Mesenchymal stem cell (in vitro differentiated cells and primary cell): ENCODE measurements around the gene PPFIA4.
"Not testable (repeated sequence)": the region's sequence is repeated elsewhere in the genome, so short reads cannot be mapped to it uniquely, and the experiment has no call there.

Experiments used
- DNase-seq: peaks from one replicate; pipeline ENCODE4 v3.0.0-alpha.2; 2013
- H2AFZ ChIP-seq: one replicate; pipeline ENCODE4 v1.6.1; 2013; ENCODE audit warnings: low read depth, mild to moderate bottlenecking, control low read depth, inconsistent platforms, low read length, moderate library complexity
- H2AK5ac ChIP-seq: 2 replicates; pipeline ENCODE4 v1.6.1; 2013; ENCODE audit warnings: low read length, moderate library complexity, mild to moderate bottlenecking, inconsistent platforms; ENCODE audit not compliant: severe bottlenecking
- H2BK120ac ChIP-seq: one replicate; pipeline ENCODE4 v1.6.1; 2013; ENCODE audit warnings: low read depth, mild to moderate bottlenecking, inconsistent platforms, low read length, moderate library complexity
- H2BK12ac ChIP-seq, 2 experiments: one replicate each; pipeline ENCODE4 v1.6.1; 2013; ENCODE audit warnings: inconsistent platforms in 2 of 2, low read length in 2 of 2, mild to moderate bottlenecking in 2 of 2, moderate library complexity in 2 of 2, control low read depth in 1 of 2
- H2BK15ac ChIP-seq: one replicate; pipeline ENCODE4 v1.6.1; 2013; ENCODE audit warnings: mild to moderate bottlenecking, low read depth, inconsistent platforms; ENCODE audit not compliant: poor library complexity, severe bottlenecking
- H2BK5ac ChIP-seq: 2 replicates; pipeline ENCODE4 v1.6.1; 2013; ENCODE audit warnings: low read depth, mild to moderate bottlenecking, low read length, control low read depth, inconsistent platforms; ENCODE audit not compliant: poor library complexity, severe bottlenecking
- H3K14ac ChIP-seq, 2 experiments: one replicate each; pipeline ENCODE4 v1.6.1; 2013; ENCODE audit warnings: inconsistent platforms in 2 of 2, low read length in 2 of 2, control low read depth in 1 of 2, mild to moderate bottlenecking in 1 of 2, moderate library complexity in 1 of 2
- H3K18ac ChIP-seq, 2 experiments: one replicate each; pipeline ENCODE4 v1.6.1; 2013; ENCODE audit warnings: inconsistent platforms in 2 of 2, low read length in 2 of 2, control low read depth in 1 of 2, low read depth in 1 of 2, mild to moderate bottlenecking in 1 of 2
- H3K23ac ChIP-seq, 2 experiments: one replicate each; pipeline ENCODE4 v1.6.1; 2013; ENCODE audit warnings: inconsistent platforms in 2 of 2, low read length in 2 of 2, mild to moderate bottlenecking in 2 of 2, moderate library complexity in 2 of 2, control low read depth in 1 of 2
- H3K27ac ChIP-seq: 2 replicates; pipeline ENCODE4 v1.5.1; 2013; ENCODE audit warnings: mild to moderate bottlenecking, moderate library complexity, low read length, control low read depth, inconsistent platforms; ENCODE audit not compliant: poor library complexity, severe bottlenecking
- H3K27me3 ChIP-seq, 2 experiments: 2 replicates each; pipeline versions ENCODE4 v1.6.1 to v1.7.0; 2013; ENCODE audit warnings: low read length in 2 of 2, mild to moderate bottlenecking in 2 of 2, moderate library complexity in 2 of 2, control low read depth in 1 of 2, inconsistent platforms in 1 of 2; ENCODE audit not compliant: control insufficient read depth in 1 of 2, insufficient read depth in 1 of 2
- H3K36me3 ChIP-seq, 2 experiments: 2 replicates each; pipeline versions ENCODE4 v1.6.1 to v1.7.0; 2013; ENCODE audit warnings: low read length in 2 of 2, control low read depth in 1 of 2, inconsistent platforms in 1 of 2, low read depth in 1 of 2, mild to moderate bottlenecking in 1 of 2; ENCODE audit not compliant: insufficient read depth in 2 of 2, control insufficient read depth in 1 of 2
- H3K4ac ChIP-seq, 2 experiments: one replicate each; pipeline ENCODE4 v1.6.1; 2013; ENCODE audit warnings: inconsistent platforms in 2 of 2, low read length in 2 of 2, mild to moderate bottlenecking in 2 of 2, moderate library complexity in 2 of 2, control low read depth in 1 of 2, low read depth in 1 of 2
- H3K4me1 ChIP-seq: 2 replicates; pipeline ENCODE4 v1.6.1; 2013; ENCODE audit warnings: low read depth, low read length, control low read depth; ENCODE audit not compliant: control insufficient read depth, insufficient read depth
- H3K4me2 ChIP-seq: 2 replicates; pipeline ENCODE4 v1.6.1; 2013; ENCODE audit warnings: low read length, mild to moderate bottlenecking, inconsistent platforms; ENCODE audit not compliant: poor library complexity, severe bottlenecking
- H3K4me3 ChIP-seq, 2 experiments: 2 replicates each; pipeline versions ENCODE4 v1.5.1 to v1.7.0; 2013; ENCODE audit warnings: low read length in 2 of 2, mild to moderate bottlenecking in 2 of 2, control low read depth in 1 of 2, low read depth in 1 of 2; ENCODE audit not compliant: insufficient read depth in 1 of 2
- H3K79me1 ChIP-seq: replicated peaks from 2 replicates; pipeline ENCODE4 v1.6.1; 2013; ENCODE audit warnings: mild to moderate bottlenecking, control low read depth, low read length, inconsistent platforms; ENCODE audit not compliant: poor library complexity, severe bottlenecking
- H3K9ac ChIP-seq: 2 replicates; pipeline ENCODE4 v1.7.0; 2013; ENCODE audit warnings: mild to moderate bottlenecking, low read length, moderate library complexity
- H3K9me3 ChIP-seq: 2 replicates; pipeline ENCODE4 v1.7.0; 2013; ENCODE audit warnings: mild to moderate bottlenecking, low read length; ENCODE audit not compliant: control insufficient read depth
- H4K8ac ChIP-seq: one replicate; pipeline ENCODE4 v1.6.1; 2013; ENCODE audit warnings: inconsistent platforms, mild to moderate bottlenecking, low read length, moderate library complexity
- H4K91ac ChIP-seq: one replicate; pipeline ENCODE4 v1.6.1; 2013; ENCODE audit warnings: mild to moderate bottlenecking, low read length, inconsistent platforms
- WGBS: methylation state at CpG from one replicate; pipeline ENCODE4 v1.1.7; 2013; ENCODE audit warnings: mixed read lengths; 5-methylcytosine and 5-hydroxymethylcytosine counted together

The PPFIA4 gene

DNA sequence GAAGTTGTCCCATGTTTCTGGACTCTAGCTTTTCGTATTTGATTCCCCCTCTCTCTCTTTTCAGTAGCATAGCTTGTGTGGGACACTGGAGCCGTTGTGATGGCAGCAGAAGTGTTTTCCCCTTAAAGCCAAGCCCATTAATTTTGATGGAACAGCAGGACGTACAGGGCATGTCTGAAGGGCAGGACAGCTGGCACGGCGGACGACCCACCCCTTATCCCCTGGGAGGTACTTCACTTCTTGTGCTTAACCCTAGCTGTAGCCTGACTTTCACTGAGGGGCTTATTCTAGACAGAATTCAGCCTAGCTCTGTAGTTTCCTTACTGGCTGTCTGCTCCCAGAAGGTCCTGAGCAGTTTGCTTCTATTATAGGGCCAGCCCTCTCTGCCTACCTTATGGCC lies 8.6 kb upstream of the PPFIA4 start:
- WGBS: 93% methylated on average over 6 of the region's 6 CpGs
- no peak overlapping the region for H2AK5ac ChIP-seq

GRCh38 chr1:203022855-203023254 lies 3.4 kb upstream of the PPFIA4 start:
- peaks cover 17 to 72% of the 10 kb centered on the region in 2 experiments for H3K36me3 ChIP-seq
- not testable (repeated sequence) for H4K8ac ChIP-seq, H3K4me3 ChIP-seq, H3K18ac ChIP-seq, H2BK5ac ChIP-seq, H3K27ac ChIP-seq, H2AK5ac ChIP-seq, H3K9me3 ChIP-seq, H2AFZ ChIP-seq, H3K14ac ChIP-seq, H2BK15ac ChIP-seq, H2BK120ac ChIP-seq, H3K9ac ChIP-seq, DNase-seq, H2BK12ac ChIP-seq, H3K23ac ChIP-seq, H3K4me2 ChIP-seq, H4K91ac ChIP-seq, H3K4ac ChIP-seq, H3K79me1 ChIP-seq
- WGBS: no CpG with 5 or more reads among the region's 10 CpGs
- H3K27me3 ChIP-seq: peaks cover 4 to 15% of the 10 kb centered on the region in 2 experiments
- peaks cover 12% of the 10 kb centered on the region for H3K4me1 ChIP-seq

More for the DNA sequence above, 8.6 kb upstream of the PPFIA4 start:
- H2BK5ac ChIP-seq: no peak overlapping the region
- peaks cover 34% of the 10 kb centered on the region for H3K79me1 ChIP-seq
- no peak overlapping the region for H3K23ac ChIP-seq
- no peaks in the 10 kb centered on the region for H3K27me3 ChIP-seq
- no peaks in the 10 kb centered on the region for H3K4me1 ChIP-seq
- H4K91ac ChIP-seq: no peak overlapping the region
- no peak overlapping the region for H2BK12ac ChIP-seq
- peaks cover 37 to 98% of the 10 kb centered on the region in 2 experiments for H3K36me3 ChIP-seq
- H3K4me3 ChIP-seq: no peak overlapping the region
- no peaks in the 10 kb centered on the region for H3K9me3 ChIP-seq
- H3K4me2 ChIP-seq: no peak overlapping the region
- H2BK120ac ChIP-seq: no peak overlapping the region
- H3K4ac ChIP-seq: no peak overlapping the region
- DNase-seq: no peak
- H2AFZ ChIP-seq: no peak overlapping the region
- no peak overlapping the region for H3K27ac ChIP-seq
- no peak overlapping the region for H3K14ac ChIP-seq
- H3K9ac ChIP-seq: no peak overlapping the region
- no peak overlapping the region for H2BK15ac ChIP-seq
- H3K18ac ChIP-seq: no peak overlapping the region
- H4K8ac ChIP-seq: no peak overlapping the region

DNA sequence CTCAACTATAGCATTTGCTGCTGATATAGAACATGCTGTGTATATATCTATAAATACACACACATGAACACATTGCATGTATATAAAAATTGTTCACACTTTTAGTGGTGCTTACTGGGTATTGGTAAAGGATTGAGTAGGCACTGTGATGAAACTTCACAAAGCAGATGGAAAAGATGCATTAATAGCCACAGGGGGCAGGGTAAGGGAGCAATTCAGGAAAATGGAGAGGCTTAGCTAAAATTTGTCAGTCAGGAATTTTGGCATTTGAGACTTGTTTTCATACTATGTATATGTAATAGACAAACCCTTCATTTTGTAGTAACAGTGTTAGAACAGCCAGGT lies 633 bp upstream of the PPFIA4 start:
- H2BK5ac ChIP-seq: no peak overlapping the region
- H3K9ac ChIP-seq: peak overlapping the region; percentile 82
- no peak overlapping the region for H3K14ac ChIP-seq
- peaks cover 4 to 35% of the 10 kb centered on the region in 2 experiments for H3K27me3 ChIP-seq
- H3K4ac ChIP-seq: peak overlapping the region in 1 of 2 experiments; percentile 87
- no peak for DNase-seq
- H2BK120ac ChIP-seq: no peak overlapping the region
- H3K4me3 ChIP-seq: peak overlapping the region in 1 of 2 experiments; percentile 67
- H3K4me2 ChIP-seq: peak overlapping the region; percentile 96
- H2AK5ac ChIP-seq: peak overlapping the region; percentile 32
- H4K8ac ChIP-seq: peak overlapping the region; percentile 97
- H2BK12ac ChIP-seq: no peak overlapping the region
- no peak overlapping the region for H3K27ac ChIP-seq
- H3K79me1 ChIP-seq: peaks cover 2% of the 10 kb centered on the region
- H3K9me3 ChIP-seq: no peaks in the 10 kb centered on the region
- H3K23ac ChIP-seq: no peak overlapping the region
- H3K36me3 ChIP-seq: peaks cover 12 to 48% of the 10 kb centered on the region in 2 experiments
- H2BK15ac ChIP-seq: no peak overlapping the region
- H3K18ac ChIP-seq: peak overlapping the region; percentile 11 to 79
- no peak overlapping the region for H2AFZ ChIP-seq
- H4K91ac ChIP-seq: no peak overlapping the region
- H3K4me1 ChIP-seq: peaks cover 12% of the 10 kb centered on the region

- Histone ChIP-seq H3K9ac (peak overlapping the region; percentile 87), H3K4me1 (peaks cover 12% of the 10 kb centered on the region), H2BK15ac (peak overlapping the region; percentile 31), H3K36me3 (peaks cover 8 to 38% of the 10 kb centered on the region in 2 experiments), H2AFZ (peak overlapping the region; percentile 19), H3K23ac (peak overlapping the region in 1 of 2 experiments; percentile 2), H3K14ac (peak overlapping the region in 1 of 2 experiments; percentile 31), H2BK5ac (no peak overlapping the region), H3K27me3 (peaks cover 4 to 35% of the 10 kb centered on the region in 2 experiments), H3K4me3 (peak overlapping the region; percentile 59 to 86), H3K4me2 (peak overlapping the region; percentile 96), H3K79me1 (no peaks in the 10 kb centered on the region), H3K9me3 (no peaks in the 10 kb centered on the region), H2BK12ac (peak overlapping the region; percentile 13 to 23), H2AK5ac (no peak overlapping the region), H3K27ac (no peak overlapping the region), H3K4ac (peak overlapping the region; percentile 6 to 9), H2BK120ac (peak overlapping the region; percentile 27), H4K91ac (peak overlapping the region; percentile 73), H4K8ac (peak overlapping the region; percentile 66), H3K18ac (peak overlapping the region; percentile 3 to 56)
- 9% methylated on average over 44 of the region's 46 CpGs for WGBS
- DNase-seq: no peak
These were observed 674 bp downstream of the PPFIA4 start for GRCh38 chr1:203026666-203027663.
